Measurements from ENCODE around the gene RPP21.

RPP21 gene

DNA sequence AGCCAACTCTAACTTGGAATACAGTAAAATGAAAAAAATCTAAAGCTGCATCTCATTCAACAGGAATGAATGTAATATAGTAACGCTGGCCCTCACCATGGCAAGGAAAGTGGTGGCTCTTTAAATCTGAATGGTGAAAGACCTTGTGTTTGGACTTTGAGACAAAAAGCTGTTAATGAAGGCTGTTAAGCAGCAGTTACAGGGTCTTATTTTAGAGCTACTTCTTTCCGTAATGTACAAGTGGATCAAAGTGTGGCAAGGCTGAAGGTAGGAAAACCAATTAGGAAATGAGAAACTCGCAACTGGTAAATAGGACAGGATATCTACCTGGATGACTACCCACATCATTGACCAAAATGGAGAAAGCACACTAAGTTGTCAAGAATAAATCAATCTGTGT lies 29.8 kb upstream of the RPP21 start:
- TF ChIP-seq, protein P1, sequence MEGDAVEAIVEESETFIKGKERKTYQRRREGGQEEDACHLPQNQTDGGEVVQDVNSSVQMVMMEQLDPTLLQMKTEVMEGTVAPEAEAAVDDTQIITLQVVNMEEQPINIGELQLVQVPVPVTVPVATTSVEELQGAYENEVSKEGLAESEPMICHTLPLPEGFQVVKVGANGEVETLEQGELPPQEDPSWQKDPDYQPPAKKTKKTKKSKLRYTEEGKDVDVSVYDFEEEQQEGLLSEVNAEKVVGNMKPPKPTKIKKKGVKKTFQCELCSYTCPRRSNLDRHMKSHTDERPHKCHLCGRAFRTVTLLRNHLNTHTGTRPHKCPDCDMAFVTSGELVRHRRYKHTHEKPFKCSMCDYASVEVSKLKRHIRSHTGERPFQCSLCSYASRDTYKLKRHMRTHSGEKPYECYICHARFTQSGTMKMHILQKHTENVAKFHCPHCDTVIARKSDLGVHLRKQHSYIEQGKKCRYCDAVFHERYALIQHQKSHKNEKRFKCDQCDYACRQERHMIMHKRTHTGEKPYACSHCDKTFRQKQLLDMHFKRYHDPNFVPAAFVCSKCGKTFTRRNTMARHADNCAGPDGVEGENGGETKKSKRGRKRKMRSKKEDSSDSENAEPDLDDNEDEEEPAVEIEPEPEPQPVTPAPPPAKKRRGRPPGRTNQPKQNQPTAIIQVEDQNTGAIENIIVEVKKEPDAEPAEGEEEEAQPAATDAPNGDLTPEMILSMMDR (IDR thresholded peaks at IDR 0.05; ENCODE audit: borderline replicate concordance, insufficient read depth, low read depth, low read length): no peak
- H3K4me3 ChIP-seq (ENCODE audit: low read depth, low read length): no peak overlapping the region

DNA sequence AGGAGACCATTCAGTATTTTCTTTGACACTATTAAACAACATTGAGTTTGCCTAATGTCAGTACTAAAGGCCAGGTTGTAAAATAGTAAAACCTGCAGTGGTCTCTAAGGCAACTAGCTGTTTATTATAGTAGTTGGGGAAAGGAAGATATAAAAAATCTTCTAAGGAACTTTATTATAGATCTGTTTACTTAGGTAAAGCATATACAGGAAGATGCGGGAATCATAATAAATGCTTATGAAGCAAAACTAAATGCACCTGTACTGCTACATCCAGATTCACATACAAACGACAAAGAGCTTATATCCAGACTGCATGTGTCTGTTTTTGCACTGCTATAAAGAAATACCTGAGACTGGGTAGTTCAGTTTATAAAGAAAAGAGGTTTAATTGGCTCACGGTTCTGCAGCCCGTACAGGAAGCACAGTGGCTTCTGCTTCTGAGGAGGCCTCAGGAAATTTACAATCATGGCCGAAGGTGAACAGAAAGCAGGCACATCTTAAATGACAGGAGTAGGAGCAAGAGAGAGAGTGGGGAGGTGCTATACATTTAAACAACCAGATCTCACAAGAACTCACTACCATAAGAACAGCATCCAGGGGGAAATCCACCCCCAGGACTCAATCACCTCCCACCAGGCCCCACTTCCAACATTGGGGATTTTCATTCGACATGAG lies 26.9 kb upstream of the RPP21 start:
- H3K4me3 ChIP-seq (ENCODE audit: low read depth, low read length): no peak overlapping the region
- TF ChIP-seq, protein P1 (IDR thresholded peaks at IDR 0.05; ENCODE audit: borderline replicate concordance, insufficient read depth, low read depth, low read length): no peak

DNA sequence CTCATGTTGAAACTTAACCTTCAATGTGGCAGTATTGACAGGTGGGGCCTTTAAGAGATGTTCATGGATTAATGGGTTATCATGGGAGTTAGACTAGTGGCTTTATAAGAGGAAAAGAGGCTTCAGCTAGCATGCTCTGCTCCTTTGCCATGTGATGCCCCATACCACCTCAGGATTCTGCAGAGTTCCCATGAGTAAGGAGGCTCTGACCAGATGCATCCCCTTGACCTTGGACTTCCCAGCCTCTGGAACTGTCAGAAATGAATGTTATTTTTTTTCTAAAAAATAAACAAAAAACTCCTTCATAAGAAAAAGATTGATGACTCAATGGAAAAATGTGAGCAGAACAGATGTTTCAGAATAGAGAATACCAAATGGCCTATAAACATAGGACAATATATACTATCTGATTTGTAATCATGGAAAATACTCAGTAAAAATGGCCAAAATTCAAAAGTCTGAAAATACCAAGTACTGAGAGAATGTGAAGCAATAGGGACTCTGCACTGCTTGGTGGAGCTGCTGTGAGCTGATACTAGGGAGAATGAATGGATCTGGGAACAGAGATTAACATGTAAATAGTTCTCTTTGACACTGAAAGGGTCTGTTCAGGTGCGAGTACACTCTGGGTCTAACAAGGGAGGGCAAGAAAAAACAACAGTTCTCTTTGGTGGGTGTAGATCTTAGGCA lies 25.7 kb upstream of the RPP21 start:
- no peak overlapping the region for H3K4me3 ChIP-seq (ENCODE audit: low read depth, low read length)
- TF ChIP-seq, protein P1 (IDR thresholded peaks at IDR 0.05; ENCODE audit: borderline replicate concordance, insufficient read depth, low read depth, low read length): no peak

DNA sequence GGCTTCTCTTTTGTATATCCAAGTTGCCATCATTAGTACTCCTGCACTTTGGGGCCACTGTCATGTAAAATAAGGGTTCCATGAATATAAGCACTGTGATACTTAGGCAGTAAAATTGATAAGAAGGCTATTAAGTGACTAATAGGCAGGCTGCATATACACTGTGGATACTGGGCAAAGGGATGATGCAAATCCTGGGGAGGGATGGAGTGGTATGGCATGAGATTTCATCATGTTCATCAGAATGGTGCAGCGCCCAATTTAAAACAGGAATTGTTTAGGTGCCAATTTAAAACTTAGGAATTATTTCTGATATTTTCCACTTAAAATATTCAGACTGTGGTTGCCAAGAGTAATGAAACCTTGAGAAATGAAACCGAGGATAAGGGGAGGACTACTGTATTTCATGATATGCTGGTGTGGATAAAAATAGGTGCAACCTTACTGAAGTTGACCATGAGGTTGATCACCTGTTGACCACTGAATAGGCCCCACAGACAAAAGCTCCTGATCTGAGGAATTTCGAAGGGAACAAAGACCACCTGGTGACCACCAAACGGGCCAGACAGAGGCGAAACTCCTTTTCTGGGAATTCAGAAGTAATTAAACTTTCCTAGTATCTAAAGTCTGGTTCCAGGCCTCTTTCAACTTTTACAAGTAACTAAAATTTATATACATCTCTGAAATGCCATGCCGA lies 23.1 kb upstream of the RPP21 start:
- TF ChIP-seq, protein P1 (IDR thresholded peaks at IDR 0.05; ENCODE audit: borderline replicate concordance, insufficient read depth, low read depth, low read length): no peak
- no peak overlapping the region for H3K4me3 ChIP-seq (ENCODE audit: low read depth, low read length)

DNA sequence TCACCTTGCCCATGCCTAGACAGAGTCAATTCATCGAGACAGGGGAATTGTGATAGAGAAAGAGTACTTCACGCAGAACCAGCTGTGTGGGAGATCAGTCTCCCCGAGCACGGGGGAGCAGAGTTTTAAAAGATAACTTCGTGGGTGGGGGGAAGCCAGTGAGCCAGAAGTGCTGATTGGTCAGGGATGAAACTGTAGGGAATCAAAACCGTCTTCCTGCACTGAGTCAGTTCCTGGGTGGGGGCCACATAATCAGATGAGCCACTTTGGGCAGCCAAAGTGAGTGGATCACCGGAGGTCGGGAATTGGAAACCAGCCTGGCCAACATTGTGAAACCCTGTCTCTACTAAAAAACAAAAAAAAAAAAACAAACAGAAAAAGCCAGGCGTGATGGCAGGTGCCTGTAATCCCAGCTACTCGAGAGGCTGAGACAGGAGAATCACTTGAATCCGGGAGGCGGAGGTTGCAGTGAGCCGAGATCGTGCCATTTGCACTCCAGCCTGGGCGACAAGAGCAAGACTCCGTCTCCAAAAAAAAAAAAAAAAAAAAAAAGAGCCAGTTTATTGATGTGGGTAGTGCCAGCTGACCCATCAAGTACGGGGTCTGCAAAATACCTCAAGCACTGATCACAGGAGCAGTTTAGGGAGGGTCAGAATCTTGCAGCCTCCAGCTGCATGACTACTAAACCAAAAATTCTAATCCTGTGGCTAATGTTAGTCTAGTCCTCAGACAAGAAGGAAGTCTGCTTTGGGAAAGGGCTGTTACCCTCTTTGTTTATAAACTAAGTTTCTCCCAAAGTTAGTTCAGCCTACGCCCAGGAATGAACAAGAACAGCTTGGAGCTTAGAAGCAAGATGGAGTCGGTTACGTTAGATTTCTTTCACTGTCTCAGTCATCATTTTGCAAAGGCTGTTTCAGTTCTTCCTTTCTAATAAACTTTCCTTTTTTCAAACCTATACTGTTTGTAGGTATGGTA lies 22.1 kb upstream of the RPP21 start:
- TF ChIP-seq, protein P1 (IDR thresholded peaks at IDR 0.05; ENCODE audit: borderline replicate concordance, insufficient read depth, low read depth, low read length): no peak
- no peak overlapping the region for H3K4me3 ChIP-seq (ENCODE audit: low read depth, low read length)

DNA sequence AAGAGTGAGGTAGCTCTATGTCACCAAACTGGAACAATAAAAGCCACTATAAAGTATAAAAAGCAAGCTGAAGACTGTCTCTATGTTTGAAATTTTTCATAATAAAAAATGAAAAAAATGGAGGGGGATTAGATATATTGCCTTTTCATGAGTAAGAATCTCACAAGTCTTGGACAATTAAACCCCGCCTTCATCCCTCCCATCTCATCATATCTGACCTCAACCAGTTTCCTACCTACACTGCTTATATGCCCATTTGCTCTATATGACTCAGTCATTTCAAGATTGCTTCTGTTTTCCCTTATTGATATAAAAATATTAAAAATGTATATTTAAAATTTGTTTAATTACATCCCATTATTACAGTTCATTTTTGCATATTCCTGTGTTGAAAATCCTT lies 21.1 kb upstream of the RPP21 start:
- TF ChIP-seq, protein P1 (IDR thresholded peaks at IDR 0.05; ENCODE audit: borderline replicate concordance, insufficient read depth, low read depth, low read length): no peak
- no peak overlapping the region for H3K4me3 ChIP-seq (ENCODE audit: low read depth, low read length)
